Lung (tissue), 12 donors: ENCODE results near the gene CKAP5. TPM values are rescaled to one million over a fixed set of nuclear protein-coding genes. Genes with fewer than 3 reads are reported as not detected.

Experiments used
- ATAC-seq: fragments of 200-7000 bp; cut with Tn5 transposase; one replicate; pipeline ENCODE4 v1.9.1; 2020; ENCODE audit warnings: moderate number of reproducible peaks; ENCODE audit not compliant: insufficient read depth, low FRiP score
- DNase-seq, 3 donors: peaks; one replicate each; pipeline ENCODE4 v3.0.0-alpha.2; 2013 to 2017
- H3K27ac ChIP-seq, 2 donors: one replicate each; pipeline ENCODE4 v1.5.1; 2013; ENCODE audit warnings: mild to moderate bottlenecking in 2 of 2, moderate library complexity in 2 of 2, control low read depth in 1 of 2, inconsistent platforms in 1 of 2, low read depth in 1 of 2, low read length in 1 of 2
- H3K27me3 ChIP-seq, 3 donors: one replicate each; pipeline ENCODE4 v1.5.1; 2013; ENCODE audit warnings: low read length in 2 of 3; ENCODE audit not compliant: control insufficient read depth in 3 of 3, insufficient read depth in 3 of 3
- H3K36me3 ChIP-seq, 4 donors: one replicate each; pipeline ENCODE4 v1.5.1; 2013; ENCODE audit warnings: low read length in 4 of 4, mild to moderate bottlenecking in 1 of 4, moderate library complexity in 1 of 4; ENCODE audit not compliant: control insufficient read depth in 4 of 4, insufficient read depth in 4 of 4
- H3K4me1 ChIP-seq, 5 donors: one replicate each; pipeline ENCODE4 v1.5.1; 2013; ENCODE audit warnings: low read length in 5 of 5, mild to moderate bottlenecking in 2 of 5, moderate library complexity in 1 of 5; ENCODE audit not compliant: control insufficient read depth in 5 of 5, insufficient read depth in 5 of 5
- H3K4me3 ChIP-seq: one replicate; pipeline ENCODE4 v1.5.1; 2013; ENCODE audit warnings: mild to moderate bottlenecking, control low read depth, moderate library complexity
- H3K9ac ChIP-seq, 2 donors: one replicate each; pipeline ENCODE4 v1.5.1; 2013; ENCODE audit warnings: low read length in 2 of 2, control low read depth in 1 of 2; ENCODE audit not compliant: insufficient read depth in 1 of 2
- H3K9me3 ChIP-seq, 4 donors: one replicate each; pipeline ENCODE4 v1.5.1; 2013; ENCODE audit warnings: low read length in 3 of 4, mild to moderate bottlenecking in 1 of 4, moderate library complexity in 1 of 4; ENCODE audit not compliant: control insufficient read depth in 4 of 4, insufficient read depth in 3 of 4
- CTCF ChIP-seq: IDR thresholded peaks from 2 replicates; pipeline ENCODE4 v1.5.1; 2012; ENCODE audit warnings: mild to moderate bottlenecking; ENCODE audit errors: control extremely low read depth, extremely low read depth
- WGBS, 2 donors: extraction: QIAGEN DNeasy Blood & Tissue Kit; methylation state at CpG; one replicate each; pipeline ENCODE4 v1.1.7; 2013; 5-methylcytosine and 5-hydroxymethylcytosine counted together
- polyA plus RNA-seq, 2 donors: library from polyadenylated mRNA; stranded (reverse); fragments of 200-250 nt; gene quantifications; one replicate each; pipeline ENCODE4 v1.2.1, GENCODE V29; 2013
- total RNA-seq, 2 donors: library from RNA; depleted of rRNA in 1 of 2; stranded (reverse); fragments of >200 nt in 1 of 2; gene quantifications; one replicate each; pipeline ENCODE4 v1.2.1, GENCODE V29; 2014 to 2021
- donor health status: control.
- donor health status: control.
- donor health status: Bipolar disorder and iron deficiency.
- donor health status: healthy.
- donor health status: DM: yes; HTN: yes; CAD: no.

CKAP5 gene
- total and polyA plus RNA-seq, 4 donors = 5.7 to 76.7 (median 32.2) TPM

GRCh38 chr11:46889689-46890475, 43.8 kb upstream of the CKAP5 start:
- TF ChIP-seq CTCF = peak; percentile 73
- H3K36me3 ChIP-seq = peaks cover 2 to 31% (median 17%) of the 10 kb centered on the region in 4 donors
- 63 to 70% methylated on average over 23 of the region's 23 CpGs for WGBS, 2 donors
- H3K4me3 ChIP-seq = no peak overlapping the region
- ATAC-seq = peak; percentile 76
- no peak overlapping the region for H3K9ac ChIP-seq
- no peak overlapping the region for H3K27ac ChIP-seq
- peak; percentile 76 to 85 (median 85) for DNase-seq
- H3K27me3 ChIP-seq = no peaks in the 10 kb centered on the region
- H3K4me1 ChIP-seq = no peaks in the 10 kb centered on the region
- peaks cover 0 to 4% (median 0%) of the 10 kb centered on the region in 4 donors for H3K9me3 ChIP-seq

- Histone ChIP-seq H3K36me3 (peaks cover 2 to 27% (median 15%) of the 10 kb centered on the region in 4 donors), H3K4me1 (no peaks in the 10 kb centered on the region), H3K27me3 (no peaks in the 10 kb centered on the region), H3K4me3 (no peak overlapping the region), H3K9me3 (peaks cover 0 to 4% (median 0%) of the 10 kb centered on the region in 4 donors), H3K9ac (no peak overlapping the region), H3K27ac (no peak overlapping the region)
- ATAC-seq (no peak), DNase-seq (no peak)
- no peak for TF ChIP-seq CTCF
- WGBS, 2 donors = 80 to 93% methylated on average over 7 of the region's 7 CpGs
Observed at GRCh38 chr11:46889251-46889650, 43.2 kb upstream of the CKAP5 start.

- H3K9ac ChIP-seq = no peak overlapping the region
- no peak for TF ChIP-seq CTCF
- WGBS, 2 donors = 91 to 94% methylated on average over 5 of the region's 5 CpGs
- peaks cover 0 to 4% (median 0%) of the 10 kb centered on the region in 4 donors for H3K9me3 ChIP-seq
- H3K36me3 ChIP-seq = peaks cover 2 to 29% (median 15%) of the 10 kb centered on the region in 4 donors
- no peaks in the 10 kb centered on the region for H3K4me1 ChIP-seq
- H3K27me3 ChIP-seq = no peaks in the 10 kb centered on the region
- H3K4me3 ChIP-seq = no peak overlapping the region
- no peak overlapping the region for H3K27ac ChIP-seq
- no peak for DNase-seq
- no peak for ATAC-seq
Observed at GRCh38 chr11:46888636-46889035, 42.6 kb upstream of the CKAP5 start.
